Measurements from ENCODE around the gene IL25.

IL25 gene

DNA sequence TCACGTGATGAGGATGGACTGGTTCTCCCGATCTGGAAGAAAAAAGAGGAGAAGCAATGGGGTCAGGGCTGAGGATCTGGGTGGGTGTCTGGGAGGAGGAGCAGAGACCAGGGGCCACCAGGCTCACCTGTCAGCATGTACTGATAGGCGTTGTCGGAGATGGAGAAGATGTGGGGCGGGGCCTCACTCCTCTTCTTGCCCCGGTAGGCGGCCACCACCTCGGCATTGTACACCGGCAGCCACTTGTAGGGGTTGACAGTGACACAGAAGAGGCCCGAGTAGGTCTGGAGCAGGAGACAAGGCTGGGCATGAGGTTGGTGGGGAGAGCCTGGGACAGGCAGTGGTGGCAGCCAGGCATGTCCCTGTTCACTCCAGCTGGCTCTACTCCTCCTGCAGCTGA is 32.5 kb downstream of the IL25 start:
- DNase-seq (ENCODE audit: low spot score in 2 of 2): no peak
- ATAC-seq (replicated peaks; ENCODE audit: extremely low read depth, poor library complexity, severe bottlenecking): no peak
- no peaks in the 10 kb centered on the region for H3K4me1 Mint-ChIP-seq
- H3K9me3 Mint-ChIP-seq: no peaks in the 10 kb centered on the region
- H3K36me3 Mint-ChIP-seq (ENCODE audit: insufficient read depth): peaks cover 2% of the 10 kb centered on the region
- peaks cover 72% of the 10 kb centered on the region for H3K27me3 Mint-ChIP-seq
- H3K4me3 Mint-ChIP-seq: no peak overlapping the region
- H3K27ac Mint-ChIP-seq (ENCODE audit: low read depth): no peak overlapping the region

- DNase-seq (ENCODE audit: low spot score in 2 of 2) (no peak), ATAC-seq (replicated peaks; ENCODE audit: extremely low read depth, poor library complexity, severe bottlenecking) (no peak)
- no peaks in the 10 kb centered on the region for H3K9me3 Mint-ChIP-seq
- peaks cover 77% of the 10 kb centered on the region for H3K27me3 Mint-ChIP-seq
- H3K27ac Mint-ChIP-seq (ENCODE audit: low read depth): no peak overlapping the region
- H3K36me3 Mint-ChIP-seq (ENCODE audit: insufficient read depth): peaks cover 2% of the 10 kb centered on the region
- no peak overlapping the region for H3K4me3 Mint-ChIP-seq
- no peaks in the 10 kb centered on the region for H3K4me1 Mint-ChIP-seq
These were observed 33.0 kb downstream of the IL25 start for GRCh38 chr14:23405516-23406025.

- DNase-seq (ENCODE audit: low spot score in 2 of 2): no peak
- no peaks in the 10 kb centered on the region for H3K4me1 Mint-ChIP-seq
- ATAC-seq (replicated peaks; ENCODE audit: extremely low read depth, poor library complexity, severe bottlenecking): no peak
- no peaks in the 10 kb centered on the region for H3K9me3 Mint-ChIP-seq
- peaks cover 2% of the 10 kb centered on the region for H3K36me3 Mint-ChIP-seq (ENCODE audit: insufficient read depth)
- H3K27ac Mint-ChIP-seq (ENCODE audit: low read depth): no peak overlapping the region
- H3K4me3 Mint-ChIP-seq: no peak overlapping the region
- H3K27me3 Mint-ChIP-seq: peaks cover 83% of the 10 kb centered on the region
These were observed 33.6 kb downstream of the IL25 start for GRCh38 chr14:23406244-23406643.

GRCh38 chr14:23406725-23407355 is 34.2 kb downstream of the IL25 start:
- ATAC-seq (replicated peaks; ENCODE audit: extremely low read depth, poor library complexity, severe bottlenecking) (no peak), DNase-seq (ENCODE audit: low spot score in 2 of 2) (no peak)
- H3K27ac Mint-ChIP-seq (ENCODE audit: low read depth): no peak overlapping the region
- peaks cover 2% of the 10 kb centered on the region for H3K36me3 Mint-ChIP-seq (ENCODE audit: insufficient read depth)
- H3K27me3 Mint-ChIP-seq: peaks cover 87% of the 10 kb centered on the region
- no peaks in the 10 kb centered on the region for H3K9me3 Mint-ChIP-seq
- no peaks in the 10 kb centered on the region for H3K4me1 Mint-ChIP-seq
- no peak overlapping the region for H3K4me3 Mint-ChIP-seq

- Mint-ChIP-seq H3K4me3 (no peak within 1 kb of the TSS), H3K27ac (ENCODE audit: low read depth) (no peak within 1 kb of the TSS), H3K9me3 (no peaks in the 10 kb centered on the region), H3K27me3 (peaks cover 87% of the 10 kb centered on the region), H3K4me1 (no peaks in the 10 kb centered on the region), H3K36me3 (ENCODE audit: insufficient read depth) (peaks cover 2% of the 10 kb centered on the region)
- DNase-seq (ENCODE audit: low spot score in 2 of 2): no peak
- no peak for ATAC-seq (replicated peaks; ENCODE audit: extremely low read depth, poor library complexity, severe bottlenecking)
These were observed 35.1 kb downstream of the IL25 start, which contains the start of gene MYH6 for GRCh38 chr14:23407516-23408306. Gene MYH6 (minus strand): TSS chr14:23408273. CDS start chr14:23407223, 1,050 bp downstream.

DNA sequence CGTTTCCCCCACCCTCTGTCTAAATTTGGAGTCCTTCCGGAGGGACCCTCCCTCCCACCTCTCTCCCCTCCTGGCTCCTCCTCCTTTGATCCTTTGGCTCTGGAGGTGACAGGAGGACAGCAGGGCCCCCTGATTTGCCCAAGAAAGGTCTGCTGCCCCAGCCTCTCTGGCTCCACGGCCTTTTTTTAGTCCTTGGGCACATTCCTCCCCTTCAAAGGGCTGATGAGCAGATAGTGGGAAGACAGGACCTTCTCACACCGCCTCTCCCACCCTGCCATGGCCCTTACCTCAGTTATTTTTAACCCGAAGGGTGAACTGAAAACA is 35.7 kb downstream of the IL25 start:
- ATAC-seq (replicated peaks; ENCODE audit: extremely low read depth, poor library complexity, severe bottlenecking): no peak
- Mint-ChIP-seq H3K4me3 (no peak overlapping the region), H3K36me3 (ENCODE audit: insufficient read depth) (peaks cover 2% of the 10 kb centered on the region), H3K27me3 (peaks cover 86% of the 10 kb centered on the region), H3K4me1 (no peaks in the 10 kb centered on the region), H3K27ac (ENCODE audit: low read depth) (no peak overlapping the region), H3K9me3 (no peaks in the 10 kb centered on the region)
- no peak for DNase-seq (ENCODE audit: low spot score in 2 of 2)

- Mint-ChIP-seq H3K27me3 (peaks cover 85% of the 10 kb centered on the region), H3K27ac (ENCODE audit: low read depth) (no peak overlapping the region), H3K36me3 (ENCODE audit: insufficient read depth) (peaks cover 2% of the 10 kb centered on the region), H3K4me3 (no peak overlapping the region), H3K9me3 (no peaks in the 10 kb centered on the region), H3K4me1 (no peaks in the 10 kb centered on the region)
- ATAC-seq (replicated peaks; ENCODE audit: extremely low read depth, poor library complexity, severe bottlenecking) (no peak), DNase-seq (ENCODE audit: low spot score in 2 of 2) (no peak)
These were observed 36.9 kb downstream of the IL25 start for GRCh38 chr14:23409475-23409874.

DNA sequence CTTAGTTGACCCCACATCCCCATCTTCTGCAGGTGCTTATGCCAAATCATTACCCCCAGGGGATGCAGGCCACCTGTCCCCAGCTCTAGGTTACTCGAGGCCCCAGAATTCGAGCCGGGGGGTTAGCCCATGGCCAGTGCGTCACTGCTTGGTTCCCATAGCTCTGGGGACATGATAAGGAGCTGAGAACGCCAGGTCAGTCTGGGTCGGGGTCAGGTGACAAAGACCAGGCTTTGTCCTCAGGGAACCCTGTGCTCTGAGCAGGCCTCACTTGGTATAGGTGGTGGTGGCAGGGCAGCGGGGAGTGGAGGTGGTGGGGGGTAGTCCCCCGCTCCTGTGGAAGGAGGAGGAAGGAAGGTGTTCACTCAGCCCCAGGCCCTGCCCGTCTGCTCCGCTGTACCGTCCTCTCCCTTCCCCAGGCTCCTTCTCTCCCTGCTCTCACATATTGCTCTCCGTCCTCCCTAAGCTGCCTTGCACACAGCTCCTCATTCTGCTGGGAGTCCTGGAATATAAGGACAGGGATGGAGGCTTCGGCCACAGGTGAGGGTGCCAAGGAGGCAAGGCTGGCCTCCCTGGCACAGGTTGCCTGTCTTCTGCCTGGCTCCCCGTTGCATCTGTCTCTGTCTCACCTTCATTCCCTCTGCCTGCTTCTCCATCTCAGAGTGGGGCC is 37.5 kb downstream of the IL25 start:
- no peaks in the 10 kb centered on the region for H3K4me1 Mint-ChIP-seq
- no peak for ATAC-seq (replicated peaks; ENCODE audit: extremely low read depth, poor library complexity, severe bottlenecking)
- peaks cover 2% of the 10 kb centered on the region for H3K36me3 Mint-ChIP-seq (ENCODE audit: insufficient read depth)
- H3K27ac Mint-ChIP-seq (ENCODE audit: low read depth): no peak overlapping the region
- peaks cover 88% of the 10 kb centered on the region for H3K27me3 Mint-ChIP-seq
- no peak for DNase-seq (ENCODE audit: low spot score in 2 of 2)
- no peaks in the 10 kb centered on the region for H3K9me3 Mint-ChIP-seq
- H3K4me3 Mint-ChIP-seq: no peak overlapping the region

GRCh38 chr14:23411563-23412525 is 39.2 kb downstream of the IL25 start:
- Mint-ChIP-seq H3K9me3 (no peaks in the 10 kb centered on the region), H3K27me3 (peaks cover 90% of the 10 kb centered on the region), H3K4me1 (no peaks in the 10 kb centered on the region), H3K4me3 (no peak overlapping the region), H3K27ac (ENCODE audit: low read depth) (no peak overlapping the region), H3K36me3 (ENCODE audit: insufficient read depth) (no peaks in the 10 kb centered on the region)
- no peak for ATAC-seq (replicated peaks; ENCODE audit: extremely low read depth, poor library complexity, severe bottlenecking)
- DNase-seq (ENCODE audit: low spot score in 2 of 2): no peak

- ATAC-seq (replicated peaks; ENCODE audit: extremely low read depth, poor library complexity, severe bottlenecking) (no peak), DNase-seq (ENCODE audit: low spot score in 2 of 2) (no peak)
- H3K4me3 Mint-ChIP-seq: no peak overlapping the region
- peaks cover 81% of the 10 kb centered on the region for H3K27me3 Mint-ChIP-seq
- no peaks in the 10 kb centered on the region for H3K4me1 Mint-ChIP-seq
- H3K9me3 Mint-ChIP-seq: no peaks in the 10 kb centered on the region
- no peaks in the 10 kb centered on the region for H3K36me3 Mint-ChIP-seq (ENCODE audit: insufficient read depth)
- no peak overlapping the region for H3K27ac Mint-ChIP-seq (ENCODE audit: low read depth)
These were observed 41.1 kb downstream of the IL25 start for GRCh38 chr14:23413681-23414080.

- H3K4me1 Mint-ChIP-seq: no peaks in the 10 kb centered on the region
- DNase-seq (ENCODE audit: low spot score in 2 of 2) (no peak), ATAC-seq (replicated peaks; ENCODE audit: extremely low read depth, poor library complexity, severe bottlenecking) (no peak)
- no peaks in the 10 kb centered on the region for H3K9me3 Mint-ChIP-seq
- no peaks in the 10 kb centered on the region for H3K36me3 Mint-ChIP-seq (ENCODE audit: insufficient read depth)
- H3K27ac Mint-ChIP-seq (ENCODE audit: low read depth): no peak overlapping the region
- H3K27me3 Mint-ChIP-seq: peaks cover 81% of the 10 kb centered on the region
- no peak overlapping the region for H3K4me3 Mint-ChIP-seq
These were observed 41.6 kb downstream of the IL25 start for GRCh38 chr14:23414254-23414653.
